ENCODE data around the gene NUDT12. TPM values are rescaled to one million over a fixed set of nuclear protein-coding genes. Genes with fewer than 3 reads are reported as not detected.

NUDT12 gene
- total RNA-seq (2014; rRNA removed) (9.2 and 10.9 TPM in 2 replicates), Bru-seq, nascent RNA (percentile 79 among the genes with signal in this experiment), BruChase-seq, experiment 1, labeled RNA remaining after a 6-hour chase (percentile 82 among the genes with signal in this experiment), BruChase-seq, experiment 2, labeled RNA remaining after a 2-hour chase (percentile 84 among the genes with signal in this experiment)
- long read RNA-seq, transcript NUDT12-201 (7 exons, 3,492 nt), result major isoform, 19 of 35 reads
- long read RNA-seq, partial matches to known transcripts, result 4 of 35 reads
- long read RNA-seq, other reads (novel, unspliced or antisense), result 11 of 35 reads

- Histone ChIP-seq H3K79me2 (ENCODE audit: low read length) (peaks cover 13% of the 10 kb centered on the region), H3K9me2 (replicated peaks; ENCODE audit: low read length) (no peaks in the 10 kb centered on the region), H3K27ac (ENCODE audit: low read length) (peak within 1 kb of the TSS; percentile 76), H3K4me2 (ENCODE audit: low read length) (peak within 1 kb of the TSS; percentile 82), H3K4me3 (ENCODE audit: low read length) (peak within 1 kb of the TSS; percentile 77), H3F3A (ENCODE audit: low read length, unreplicated experiment) (no peaks in the 10 kb centered on the region), H3K9me3 (ENCODE audit: low read length) (no peaks in the 10 kb centered on the region), H3K4me1 (ENCODE audit: insufficient read depth, low read length) (peaks cover 16% of the 10 kb centered on the region), H4K20me1 (ENCODE audit: low read length) (no peaks in the 10 kb centered on the region), H3K27me3 (ENCODE audit: low read length) (no peaks in the 10 kb centered on the region), H3K9ac (ENCODE audit: low read length) (peak within 1 kb of the TSS; percentile 87), H3K36me3 (ENCODE audit: low read depth, low read length) (no peaks in the 10 kb centered on the region), H2AFZ (ENCODE audit: low read length) (peak within 1 kb of the TSS; percentile 87)
- peak; percentile 91 for ATAC-seq
- BruUV-seq (replicated peaks), result no TSS peak
- intact Hi-C loops (cut with micrococcal nuclease), result loop anchor here (1.0 to 5.0 kb wide), 3 partner anchors 50 to 304 kb away; partner anchors contain the start of gene MACIR
- TF ChIP-seq EZH2phosphoT487 (IDR thresholded peaks at IDR 0.05; ENCODE audit: borderline replicate concordance, low read length) (no peak), EZH2 (IDR thresholded peaks at IDR 0.05; ENCODE audit: low read length, unreplicated experiment) (no peak)
- TF ChIP-seq, protein P1, sequence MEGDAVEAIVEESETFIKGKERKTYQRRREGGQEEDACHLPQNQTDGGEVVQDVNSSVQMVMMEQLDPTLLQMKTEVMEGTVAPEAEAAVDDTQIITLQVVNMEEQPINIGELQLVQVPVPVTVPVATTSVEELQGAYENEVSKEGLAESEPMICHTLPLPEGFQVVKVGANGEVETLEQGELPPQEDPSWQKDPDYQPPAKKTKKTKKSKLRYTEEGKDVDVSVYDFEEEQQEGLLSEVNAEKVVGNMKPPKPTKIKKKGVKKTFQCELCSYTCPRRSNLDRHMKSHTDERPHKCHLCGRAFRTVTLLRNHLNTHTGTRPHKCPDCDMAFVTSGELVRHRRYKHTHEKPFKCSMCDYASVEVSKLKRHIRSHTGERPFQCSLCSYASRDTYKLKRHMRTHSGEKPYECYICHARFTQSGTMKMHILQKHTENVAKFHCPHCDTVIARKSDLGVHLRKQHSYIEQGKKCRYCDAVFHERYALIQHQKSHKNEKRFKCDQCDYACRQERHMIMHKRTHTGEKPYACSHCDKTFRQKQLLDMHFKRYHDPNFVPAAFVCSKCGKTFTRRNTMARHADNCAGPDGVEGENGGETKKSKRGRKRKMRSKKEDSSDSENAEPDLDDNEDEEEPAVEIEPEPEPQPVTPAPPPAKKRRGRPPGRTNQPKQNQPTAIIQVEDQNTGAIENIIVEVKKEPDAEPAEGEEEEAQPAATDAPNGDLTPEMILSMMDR (conservative IDR thresholded peaks at IDR 0.05; ENCODE audit: low read depth, low read length), result no peak
- CTCF ChIA-PET, result no interaction called here
- peak; percentile 86 for DNase-seq
- POLR2A ChIA-PET (ENCODE audit: unreplicated experiment), result interaction anchor here (0.7 kb wide), 1 partner anchor 303 kb away, joined by 9 read pairs; no protein-coding TSS in a partner anchor
These were observed at the start of gene NUDT12 for GRCh38 chr5:103562453-103563157. TSS of gene NUDT12 (minus strand) at chr5:103562789. CDS start at chr5:103560248, 2,541 bp downstream.

DNA sequence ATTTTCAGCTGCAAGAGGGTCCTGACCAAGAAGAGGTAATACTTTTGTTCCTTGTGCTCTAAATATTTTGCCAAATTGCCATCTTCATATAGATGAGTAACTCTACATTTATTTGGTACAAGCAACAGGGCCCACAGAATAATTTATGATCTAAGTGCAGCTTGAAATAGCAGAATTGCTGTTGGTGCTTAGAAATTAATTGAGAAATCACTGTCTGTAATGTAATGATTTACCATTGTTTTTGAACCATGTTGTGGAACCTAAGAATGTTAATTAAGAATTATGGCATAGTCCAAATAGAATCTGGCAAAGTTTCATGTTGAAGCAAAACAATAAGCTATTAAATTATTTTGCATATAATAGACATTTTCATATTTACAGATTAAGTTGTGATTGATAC, 44.8 kb upstream of the NUDT12 start:
- BruUV-seq (replicated peaks), result no TSS peak
- H3K27me3 ChIP-seq (ENCODE audit: low read length), result no peaks in the 10 kb centered on the region
- ATAC-seq (no peak), DNase-seq (no peak)
- TF ChIP-seq EZH2phosphoT487 (IDR thresholded peaks at IDR 0.05; ENCODE audit: borderline replicate concordance, low read length) (no peak), EZH2 (IDR thresholded peaks at IDR 0.05; ENCODE audit: low read length, unreplicated experiment) (no peak)
- TF ChIP-seq, protein P1 (conservative IDR thresholded peaks at IDR 0.05; ENCODE audit: low read depth, low read length), result no peak
- no peak overlapping the region for H3K4me2 ChIP-seq (ENCODE audit: low read length)
- H3K79me2 ChIP-seq (ENCODE audit: low read length), result no peaks in the 10 kb centered on the region
- H3K36me3 ChIP-seq (ENCODE audit: low read depth, low read length), result no peaks in the 10 kb centered on the region
- no peaks in the 10 kb centered on the region for H3K4me1 ChIP-seq (ENCODE audit: insufficient read depth, low read length)
- H2AFZ ChIP-seq (ENCODE audit: low read length), result no peak overlapping the region
- H3K9me2 ChIP-seq (replicated peaks; ENCODE audit: low read length), result no peaks in the 10 kb centered on the region
- H4K20me1 ChIP-seq (ENCODE audit: low read length), result no peaks in the 10 kb centered on the region
- no peaks in the 10 kb centered on the region for H3F3A ChIP-seq (ENCODE audit: low read length, unreplicated experiment)
- ChIA-PET POLR2A (ENCODE audit: unreplicated experiment) (no interaction called here), CTCF (interaction anchor here (0.5 kb wide), 1 partner anchor 19 kb away, joined by 8 read pairs; no protein-coding TSS in a partner anchor)
- H3K9me3 ChIP-seq (ENCODE audit: low read length), result no peaks in the 10 kb centered on the region
- intact Hi-C loops (cut with micrococcal nuclease), result no loop called here
- no peak overlapping the region for H3K4me3 ChIP-seq (ENCODE audit: low read length)
- no peak overlapping the region for H3K27ac ChIP-seq (ENCODE audit: low read length)
- no peak overlapping the region for H3K9ac ChIP-seq (ENCODE audit: low read length)

Measured in PC-3 (cell line).